ENCODE results near the gene DDX6.

DNA sequence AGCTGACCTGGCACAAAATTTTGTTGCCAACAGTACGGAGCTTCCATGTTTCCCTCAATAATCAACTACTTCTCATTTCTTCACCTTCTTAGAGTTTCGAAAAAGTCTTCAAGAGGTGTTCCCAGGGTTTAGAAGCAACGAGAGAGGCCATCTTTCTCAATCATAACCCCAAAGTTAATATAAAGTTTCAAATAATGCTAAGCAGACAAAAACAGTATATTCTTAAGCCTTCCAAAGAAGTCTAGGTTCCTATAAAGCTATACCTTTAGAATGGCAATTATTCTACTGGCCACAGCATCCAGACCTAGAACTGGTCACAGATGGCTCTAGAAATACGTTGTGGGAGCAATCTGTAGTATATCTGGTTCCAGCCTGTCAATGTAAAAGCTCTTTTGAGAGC, 16.9 kb downstream of the DDX6 start:
- TF ChIP-seq, protein P1, sequence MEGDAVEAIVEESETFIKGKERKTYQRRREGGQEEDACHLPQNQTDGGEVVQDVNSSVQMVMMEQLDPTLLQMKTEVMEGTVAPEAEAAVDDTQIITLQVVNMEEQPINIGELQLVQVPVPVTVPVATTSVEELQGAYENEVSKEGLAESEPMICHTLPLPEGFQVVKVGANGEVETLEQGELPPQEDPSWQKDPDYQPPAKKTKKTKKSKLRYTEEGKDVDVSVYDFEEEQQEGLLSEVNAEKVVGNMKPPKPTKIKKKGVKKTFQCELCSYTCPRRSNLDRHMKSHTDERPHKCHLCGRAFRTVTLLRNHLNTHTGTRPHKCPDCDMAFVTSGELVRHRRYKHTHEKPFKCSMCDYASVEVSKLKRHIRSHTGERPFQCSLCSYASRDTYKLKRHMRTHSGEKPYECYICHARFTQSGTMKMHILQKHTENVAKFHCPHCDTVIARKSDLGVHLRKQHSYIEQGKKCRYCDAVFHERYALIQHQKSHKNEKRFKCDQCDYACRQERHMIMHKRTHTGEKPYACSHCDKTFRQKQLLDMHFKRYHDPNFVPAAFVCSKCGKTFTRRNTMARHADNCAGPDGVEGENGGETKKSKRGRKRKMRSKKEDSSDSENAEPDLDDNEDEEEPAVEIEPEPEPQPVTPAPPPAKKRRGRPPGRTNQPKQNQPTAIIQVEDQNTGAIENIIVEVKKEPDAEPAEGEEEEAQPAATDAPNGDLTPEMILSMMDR (IDR thresholded peaks at IDR 0.05), result no peak
- TF ChIP-seq POLR2A (IDR thresholded peaks at IDR 0.05), result no peak
